Stimulated activated CD4-positive, alpha-beta T cell treated with anti-CD3 and anti-CD28 coated beads, Interleukin-15, amount 100 ng/mL, for 48 hours (primary cell): ENCODE data around the gene TMEM184A.
"Not testable (repeated sequence)": the region's sequence is repeated elsewhere in the genome, so short reads cannot be mapped to it uniquely, and the experiment has no call there.

Experiments
- DNase-seq, 2 donors: peaks; one replicate each; pipeline ENCODE4 v3.0.0-alpha.2; 2020; ENCODE audit warnings: low read depth in 2 of 2

TMEM184A gene

GRCh38 chr7:1590476-1590875 is 34.5 kb upstream of the TMEM184A start:
- no peak for DNase-seq

DNA sequence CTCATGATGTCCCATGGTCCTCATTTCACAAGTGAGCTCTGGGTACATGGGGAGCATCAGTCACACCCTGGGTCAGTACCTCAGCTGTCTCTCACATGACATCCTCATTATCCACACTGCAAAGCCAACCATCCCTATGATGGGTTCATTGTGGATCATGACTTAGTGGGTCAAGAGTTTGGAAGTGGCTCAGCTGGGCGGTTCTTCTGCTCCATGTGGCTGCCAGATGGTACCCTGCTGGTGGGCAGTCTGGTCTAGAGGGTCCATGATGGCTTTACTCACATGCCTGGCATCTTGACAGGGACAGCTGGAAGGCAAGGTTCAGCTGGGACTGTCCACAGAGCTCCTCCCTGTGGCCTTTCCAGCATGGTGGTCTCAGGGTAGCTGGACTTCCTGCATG is 33.0 kb upstream of the TMEM184A start:
- no peak for DNase-seq

DNA sequence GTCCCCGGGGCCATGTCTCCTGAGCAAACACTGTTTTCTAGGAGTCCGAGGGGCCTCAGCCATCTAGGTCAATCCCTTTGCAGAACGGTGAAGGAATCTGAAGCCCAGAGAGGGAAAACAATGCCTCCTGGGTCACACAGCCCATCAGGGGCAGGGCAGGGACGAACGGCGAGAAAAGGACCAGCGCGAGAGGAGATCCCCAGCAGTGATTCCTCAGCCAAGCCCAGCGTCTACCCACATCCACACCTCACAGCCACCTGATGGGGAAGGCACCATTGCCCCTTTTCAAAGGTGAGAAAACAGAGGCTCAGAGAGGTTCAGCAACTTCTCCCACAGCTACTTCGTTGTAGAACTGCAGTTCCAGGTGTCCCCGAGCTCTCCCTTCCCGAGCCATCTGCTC is 31.7 kb upstream of the TMEM184A start:
- DNase-seq, result no peak

GRCh38 chr7:1586827-1587705 is 31.1 kb upstream of the TMEM184A start:
- DNase-seq, result no peak

- no peak for DNase-seq
Measured at GRCh38 chr7:1586126-1586826, 30.3 kb upstream of the TMEM184A start.

DNA sequence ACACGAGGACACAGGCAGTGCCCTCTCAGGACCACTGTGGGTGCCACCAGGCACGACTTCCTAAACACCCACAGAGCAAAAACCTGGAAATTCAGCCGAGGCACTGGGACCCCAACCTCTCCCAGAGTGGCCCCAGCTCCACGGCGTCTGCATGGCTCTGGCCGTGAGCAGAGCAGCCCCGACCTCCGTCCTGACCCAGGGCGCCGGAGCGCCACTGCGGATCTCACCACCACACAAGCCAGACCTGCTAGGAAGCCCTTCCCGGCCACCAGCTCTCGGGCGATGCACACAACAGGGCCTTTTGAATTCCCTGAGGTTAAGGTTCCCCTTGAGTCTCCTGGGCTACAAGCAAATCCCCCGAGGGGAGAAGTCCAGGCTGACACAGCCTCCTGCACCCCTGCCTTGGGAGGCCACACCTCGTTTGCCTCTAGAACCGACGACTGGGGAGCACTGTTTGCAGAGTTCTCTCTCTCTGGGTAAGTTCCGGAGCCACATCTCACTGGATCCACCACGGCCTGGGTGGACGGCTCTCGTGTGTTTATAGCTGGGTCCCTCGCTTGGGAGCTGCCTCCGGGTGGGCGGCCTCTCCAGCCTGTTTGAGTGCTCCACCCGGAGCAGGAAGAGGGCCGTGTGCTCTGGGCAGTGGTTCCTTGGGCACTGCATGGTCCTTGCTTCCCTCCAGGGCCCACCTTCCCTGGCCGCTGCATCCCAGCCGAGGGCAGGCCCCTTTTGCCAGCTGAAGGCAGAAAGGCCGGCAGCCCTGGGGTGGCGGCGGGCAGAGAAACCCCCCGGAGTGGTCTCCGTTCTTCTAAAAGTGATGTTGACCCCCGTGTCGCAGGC is 29.4 kb upstream of the TMEM184A start:
- no peak for DNase-seq

DNA sequence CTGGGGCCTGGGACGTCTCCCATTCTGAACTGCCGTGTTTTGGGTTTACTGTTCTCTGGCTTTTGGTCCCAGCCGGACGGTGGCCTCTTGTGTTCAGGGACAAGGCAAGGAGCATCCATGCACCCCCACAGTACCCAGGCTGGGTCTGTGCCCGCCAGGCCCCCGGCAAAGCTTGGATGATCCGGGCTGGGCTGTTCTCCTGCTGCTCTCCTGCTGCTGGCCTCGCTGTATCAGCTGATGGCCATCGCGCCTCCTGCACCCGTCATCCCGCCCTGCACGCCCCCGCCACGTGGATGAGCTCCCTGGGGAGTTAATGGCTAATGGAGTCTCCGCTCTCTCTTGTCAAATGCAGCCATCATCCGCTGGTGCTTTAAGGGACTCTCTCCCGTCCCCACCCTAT is 28.7 kb upstream of the TMEM184A start:
- no peak for DNase-seq

DNA sequence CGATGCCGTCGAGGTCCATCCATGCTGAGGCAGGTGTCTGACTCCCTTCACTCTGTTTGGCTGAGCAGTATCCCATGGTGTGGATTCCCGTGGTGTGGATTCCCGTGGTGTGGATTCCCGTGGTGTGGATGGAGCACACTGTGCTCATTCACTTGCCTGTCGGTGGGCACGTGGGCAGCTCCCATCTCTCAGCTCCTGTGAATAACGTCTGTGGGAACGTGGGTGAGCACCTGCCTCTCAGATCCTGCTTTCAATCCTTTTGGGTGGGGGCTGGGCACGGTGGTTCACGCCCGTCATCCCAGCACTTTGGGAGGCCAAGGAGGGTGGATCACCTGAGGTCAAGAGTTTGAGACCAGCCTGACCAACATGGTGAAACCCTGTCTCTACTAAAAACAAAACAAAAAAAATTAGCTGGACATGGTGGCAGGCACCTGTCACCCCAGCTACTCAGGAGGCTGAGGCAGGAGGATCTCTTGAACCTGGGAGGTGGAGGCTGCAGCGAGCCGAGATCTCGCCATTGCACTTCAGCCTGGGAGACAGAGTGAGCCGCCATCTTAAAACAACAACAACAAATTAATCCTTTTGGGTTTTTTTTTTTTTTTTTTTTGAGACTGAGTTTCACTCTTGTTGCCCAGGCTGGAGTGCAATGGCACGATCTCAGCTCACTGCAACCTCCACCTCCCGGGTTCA is 27.4 kb upstream of the TMEM184A start:
- not testable (repeated sequence) for DNase-seq

DNA sequence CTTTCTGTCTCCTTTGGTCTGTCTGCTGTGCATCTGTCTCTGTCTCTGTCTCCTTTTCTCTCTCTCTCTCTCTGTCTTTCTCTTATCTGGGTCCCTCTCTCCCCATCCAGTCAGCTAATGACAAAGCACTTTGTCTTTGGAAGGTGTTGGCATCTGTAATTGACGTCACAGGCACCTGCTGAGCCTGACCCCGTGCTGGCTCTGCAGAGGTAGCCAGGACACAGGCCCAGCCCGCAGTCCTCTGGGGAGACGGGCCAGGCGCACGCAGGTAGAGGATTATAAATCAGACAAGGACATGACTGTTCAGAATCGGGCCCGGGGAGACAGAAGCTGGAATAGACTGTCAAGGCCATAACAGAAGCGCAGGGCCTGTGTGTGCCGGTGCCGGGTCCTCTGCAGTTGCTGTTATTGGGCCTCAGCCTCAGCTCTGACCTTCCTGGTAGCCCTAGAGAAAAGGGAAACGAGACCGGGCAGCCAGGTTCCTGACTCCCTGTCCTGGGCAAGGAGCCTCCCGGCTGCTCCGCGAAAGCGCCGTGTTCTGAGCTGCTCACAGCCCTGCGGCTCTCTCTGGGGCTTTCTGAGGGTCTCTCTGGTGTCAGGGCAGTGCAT is 24.5 kb upstream of the TMEM184A start:
- no peak for DNase-seq

DNA sequence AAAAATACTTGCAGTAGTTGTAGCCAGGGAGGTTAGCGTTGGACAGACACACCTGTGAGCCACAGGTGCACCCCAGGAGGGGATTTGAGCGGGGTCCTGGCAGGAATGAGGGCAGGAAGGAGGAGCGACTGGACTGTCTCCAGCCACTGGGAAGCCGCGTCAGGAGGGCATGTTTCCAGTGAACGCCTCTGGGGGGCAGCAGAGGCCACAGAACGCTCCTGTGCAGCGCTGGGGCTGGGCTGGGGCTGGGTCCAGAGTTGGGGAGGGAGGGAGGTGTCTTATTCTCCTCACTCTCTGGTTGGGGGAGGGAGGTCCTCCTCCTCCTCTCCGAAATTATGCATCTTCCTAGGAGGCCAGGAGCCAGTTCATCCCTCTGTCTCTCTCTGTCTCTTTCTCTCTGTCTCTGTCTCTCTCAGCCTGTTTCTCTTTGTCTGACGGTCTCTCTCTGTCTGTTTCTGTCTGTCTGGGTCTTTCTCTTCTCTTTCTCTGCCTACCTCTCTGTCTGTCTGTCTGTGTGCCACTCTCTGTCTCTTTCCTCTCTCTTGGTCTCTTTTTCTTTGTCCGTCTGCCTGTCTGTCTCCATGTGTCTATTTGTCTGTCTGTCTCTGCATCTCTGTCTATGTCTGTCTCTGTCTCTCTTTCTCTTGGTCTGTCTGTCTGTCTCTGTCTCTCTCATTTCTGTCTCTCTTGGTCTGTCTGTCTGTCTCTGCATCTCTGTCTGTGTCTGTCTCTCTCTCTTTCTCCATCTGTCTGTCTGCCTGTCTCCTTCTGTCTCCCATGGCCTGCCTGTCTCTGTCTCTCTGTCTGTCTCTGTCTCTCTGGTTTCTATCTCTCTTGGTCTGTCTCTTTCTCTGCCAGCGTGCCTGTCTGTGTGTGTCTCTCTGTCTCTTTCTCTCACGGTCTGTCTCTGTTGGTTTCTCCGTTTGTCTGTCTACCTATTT is 23.7 kb upstream of the TMEM184A start:
- peak; percentile 47 to 62 for DNase-seq

GRCh38 chr7:1578513-1578912 is 22.5 kb upstream of the TMEM184A start:
- DNase-seq, result no peak

GRCh38 chr7:1576521-1577253 is 20.7 kb upstream of the TMEM184A start:
- no peak for DNase-seq

DNA sequence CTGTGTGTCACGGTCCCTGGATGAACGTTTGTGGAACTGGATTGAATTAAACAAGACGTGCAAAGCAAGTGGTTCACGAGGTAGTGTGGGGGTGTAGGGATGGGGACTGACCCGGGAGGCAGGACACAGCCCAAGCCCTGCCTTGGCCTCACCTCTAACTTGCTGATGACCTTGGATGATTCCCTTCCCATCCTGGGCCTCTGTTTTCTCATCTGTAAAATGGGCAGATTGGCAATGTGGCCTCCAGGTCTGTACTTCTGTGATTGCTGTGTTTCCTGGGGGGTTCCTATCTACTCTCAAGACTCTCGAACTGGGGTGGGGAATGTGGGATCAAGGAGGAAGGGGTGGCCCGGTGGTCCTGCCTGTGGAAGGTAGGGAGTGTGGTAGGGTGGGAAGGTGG is 19.8 kb upstream of the TMEM184A start:
- no peak for DNase-seq

DNA sequence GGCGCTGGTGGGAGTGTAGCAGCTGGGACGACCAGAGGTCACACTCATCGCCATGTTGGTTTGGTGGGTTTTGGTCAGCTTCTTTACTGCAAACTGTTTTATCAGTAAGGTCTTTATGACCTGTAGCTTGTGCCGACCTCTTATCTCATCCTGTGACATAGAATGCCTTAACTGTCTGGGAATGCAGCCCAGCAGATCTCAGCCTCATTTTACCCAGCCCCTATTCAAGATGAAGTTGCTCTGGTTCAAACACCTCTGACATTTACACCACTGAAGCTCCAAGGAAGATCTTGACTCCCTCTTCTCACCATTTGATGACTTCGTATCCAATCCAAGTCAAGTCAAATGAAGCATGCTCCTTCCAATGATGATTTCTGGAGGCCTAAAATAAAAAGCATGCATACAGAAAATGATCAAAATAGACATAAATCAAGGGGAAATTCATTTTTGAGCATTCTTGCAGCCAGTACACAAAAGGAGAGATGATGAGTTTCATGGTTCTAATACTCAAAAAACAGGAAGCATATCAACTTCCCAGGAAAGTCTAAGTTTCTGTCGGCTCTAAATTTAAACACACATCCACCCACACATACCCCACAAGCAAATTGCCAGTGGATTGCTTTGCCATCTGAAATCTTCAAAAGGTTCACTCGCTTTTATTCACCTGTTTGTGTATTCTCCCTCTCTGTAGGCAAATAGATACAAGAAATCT is 16.3 kb upstream of the TMEM184A start:
- DNase-seq, result no peak

DNA sequence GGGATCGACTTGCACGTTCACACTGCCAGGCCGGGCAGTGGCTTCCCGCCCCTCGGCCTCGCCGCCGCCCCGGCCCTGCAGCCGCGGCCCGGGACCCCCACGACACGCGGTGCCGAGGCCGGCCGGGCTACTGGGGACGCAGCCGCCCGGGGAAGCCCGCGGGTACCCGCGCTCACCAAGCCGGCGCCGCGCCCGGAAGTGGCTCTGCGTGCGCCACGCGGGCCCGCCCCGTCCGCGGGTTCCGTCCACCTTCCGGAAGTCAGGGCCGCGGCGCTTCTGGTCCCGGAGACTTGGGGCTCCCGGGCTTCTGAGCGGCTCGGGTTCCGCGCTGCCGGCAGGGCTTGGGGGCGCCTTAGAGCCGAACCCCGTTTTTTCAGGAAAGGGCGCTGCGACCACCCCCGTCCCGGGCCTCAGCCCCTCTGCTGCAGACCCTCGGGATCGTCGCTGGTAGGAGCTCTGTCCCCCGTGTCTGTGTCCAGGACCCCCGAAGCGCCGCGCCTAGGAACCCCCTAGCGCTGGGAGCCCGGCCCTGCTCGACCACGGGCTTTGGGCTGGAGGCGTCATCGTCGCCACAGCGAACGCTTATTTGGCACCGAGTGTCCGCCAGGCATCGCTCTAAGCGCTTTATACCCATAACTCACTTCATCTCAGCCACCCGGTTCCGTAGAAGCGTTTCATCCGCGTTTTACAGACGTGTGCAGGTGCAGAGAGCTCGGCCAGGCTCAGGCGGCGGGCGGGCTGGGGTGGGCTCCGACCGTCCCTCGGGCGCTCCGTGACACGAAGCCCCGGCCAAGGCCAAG is 14.0 kb upstream of the TMEM184A start, which contains the start of gene PSMG3:
Gene PSMG3 (minus strand): TSS at position 200 of the 800 bp plus-strand sequence. CDS start 693 bp downstream, outside the sequence.
- DNase-seq, result peak; percentile 84 to 90

GRCh38 chr7:1569440-1569832 is 13.4 kb upstream of the TMEM184A start:
- no peak for DNase-seq

- DNase-seq, result no peak
Measured at GRCh38 chr7:1569016-1569415, 13.0 kb upstream of the TMEM184A start.
